Hindlimb muscle (tissue), 1 donor: ENCODE data around the gene TAS1R2. TPM values are rescaled to one million over a fixed set of nuclear protein-coding genes. Genes with fewer than 3 reads are reported as not detected.
A peak's percentile ranks its signal among the peaks of the same experiment; 100 is the strongest.
"Not testable (repeated sequence)": the region's sequence is repeated elsewhere in the genome, so short reads cannot be mapped to it uniquely, and the experiment has no call there.

Experiments used
- DNase-seq: peaks from one replicate; pipeline ENCODE4 v3.0.0-alpha.2; 2013
- polyA plus RNA-seq: library from polyadenylated mRNA; unstranded; fragments of 120-200 nt; gene quantifications from one replicate; pipeline ENCODE4 v1.2.1, GENCODE V29; 2013; ENCODE audit not compliant: insufficient read length

The TAS1R2 gene
- polyA plus RNA-seq, 1 donor: not detected

DNA sequence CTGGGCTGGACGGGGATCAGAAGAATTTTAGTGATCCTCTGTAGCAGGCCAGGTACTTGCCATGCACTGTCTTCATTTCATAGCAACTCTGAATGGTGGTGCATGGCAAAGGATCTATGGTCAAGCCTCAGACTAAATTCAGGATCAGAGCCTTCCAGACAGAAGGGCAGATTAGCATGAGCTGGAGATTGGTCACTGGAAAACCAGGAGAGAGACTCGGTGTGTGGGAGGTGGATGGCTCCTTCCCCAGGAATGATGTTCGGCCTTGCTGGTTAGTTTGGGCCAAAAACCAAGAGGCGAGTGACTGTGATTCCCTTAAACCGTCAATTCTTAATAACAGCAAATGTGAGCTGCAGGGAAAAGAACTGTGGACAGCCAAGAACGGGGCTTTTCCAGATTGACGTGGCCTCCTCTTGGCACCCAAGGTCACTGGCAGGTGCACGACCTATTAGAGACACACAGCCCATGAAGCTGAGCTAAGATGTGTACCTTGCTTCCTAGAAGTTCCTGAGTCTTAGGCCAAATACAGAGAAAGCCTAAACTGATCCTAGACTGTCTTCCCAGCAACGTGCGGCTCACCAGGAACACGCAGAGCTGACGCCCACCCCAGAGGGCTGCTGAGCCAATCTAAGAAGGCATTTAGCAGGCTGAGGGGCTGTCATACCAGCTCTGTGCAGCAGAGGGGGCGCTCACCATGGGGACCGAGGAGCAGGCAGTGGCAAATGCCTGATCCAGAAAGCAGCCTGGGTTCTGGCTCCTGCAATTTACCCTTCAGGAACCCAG, 24.4 kb upstream of the TAS1R2 start:
- peak; percentile 62 for DNase-seq

DNA sequence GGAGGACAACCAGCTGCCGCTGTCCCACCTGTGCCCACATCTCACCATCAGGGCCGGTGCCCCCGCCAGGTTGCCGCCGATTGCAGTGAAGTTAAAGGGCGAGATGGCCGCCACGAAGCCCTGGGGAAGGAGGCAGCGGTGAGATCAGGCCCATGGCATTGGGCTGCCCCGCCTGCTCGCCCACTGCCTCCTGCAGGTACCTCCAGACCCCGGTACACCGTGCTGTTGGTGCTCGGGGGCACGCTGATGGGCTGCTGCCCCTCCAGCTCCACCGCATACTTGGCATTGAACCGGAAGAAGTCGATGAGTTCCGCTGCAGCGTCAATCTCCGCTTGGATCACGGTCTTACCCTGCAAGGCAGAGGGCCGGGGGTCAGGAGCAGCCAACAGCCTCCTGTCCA, 23.6 kb upstream of the TAS1R2 start:
- no peak for DNase-seq

DNA sequence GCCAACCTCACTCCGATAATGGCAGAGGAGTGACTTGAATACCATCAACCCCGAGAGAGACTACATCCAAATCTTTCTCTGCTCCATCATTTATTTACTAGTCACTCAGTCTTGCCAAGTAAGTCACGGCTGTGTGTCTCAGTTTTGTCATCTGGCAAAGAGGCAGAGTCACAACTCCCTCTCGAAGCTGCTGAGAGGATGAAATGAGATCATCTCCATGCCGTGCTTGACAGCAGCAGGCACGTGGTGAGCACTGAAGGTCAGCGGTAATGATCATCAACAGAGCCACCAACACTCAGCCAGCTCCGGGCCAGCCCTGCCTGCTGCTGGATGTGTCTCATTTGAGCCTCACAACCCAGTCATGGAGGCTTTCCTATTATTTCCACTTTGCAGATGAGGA, 23.0 kb upstream of the TAS1R2 start:
- no peak for DNase-seq

DNA sequence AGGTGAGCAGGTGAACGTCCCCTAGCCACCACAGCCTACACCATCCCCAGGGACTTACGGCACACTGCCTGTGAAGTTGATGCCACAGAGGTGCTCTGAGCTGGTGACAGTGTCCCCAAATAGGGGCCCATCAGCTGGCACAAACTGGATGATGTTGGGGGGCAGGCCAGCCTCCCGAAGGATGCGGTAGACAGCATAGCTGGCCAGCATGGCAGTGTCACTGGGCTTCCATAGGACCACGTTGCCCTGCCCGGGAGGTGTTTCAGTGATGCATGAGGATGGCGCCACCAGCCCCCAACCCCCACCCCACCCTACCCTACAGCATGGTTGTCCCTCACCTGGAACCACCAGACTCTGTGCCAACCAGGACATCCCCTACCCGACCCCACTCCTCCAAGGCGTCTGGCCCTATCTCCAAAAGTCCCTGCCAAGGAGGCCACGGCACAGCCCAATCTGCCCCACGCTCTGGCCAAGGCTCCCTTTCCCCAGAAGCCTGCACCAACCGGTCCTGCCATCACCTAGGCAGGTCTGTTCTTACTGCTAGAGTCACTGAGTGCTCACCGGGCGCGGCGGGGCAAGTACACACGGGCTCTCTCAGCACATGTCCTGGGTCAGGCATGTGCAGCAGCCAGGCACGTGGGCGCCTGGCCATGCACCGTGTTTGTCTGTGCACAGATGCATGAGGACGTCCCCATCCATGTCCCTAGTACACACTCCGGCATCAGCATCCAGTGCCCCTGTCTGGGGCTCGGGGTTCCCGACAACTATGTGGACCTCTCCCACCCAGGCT, 22.4 kb upstream of the TAS1R2 start:
- no peak for DNase-seq

DNA sequence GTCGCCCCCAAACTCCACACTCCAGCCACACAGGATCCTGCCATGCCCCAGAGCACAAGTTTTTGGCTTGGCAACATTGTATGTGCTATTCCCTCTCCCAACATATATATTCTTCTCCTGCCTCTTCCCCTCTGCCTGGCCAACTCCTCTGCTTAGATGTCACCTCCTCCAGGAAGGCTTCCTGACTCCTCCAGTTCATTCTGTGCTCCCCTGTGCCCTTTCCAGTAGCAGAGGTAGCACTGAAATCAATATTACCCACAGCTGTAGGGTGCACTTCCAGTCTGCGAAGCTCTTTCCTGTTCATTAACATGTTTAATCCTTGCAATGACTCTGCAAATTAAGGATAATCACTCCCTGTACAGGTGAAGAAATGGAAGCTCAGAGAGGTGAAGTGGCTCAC, 21.7 kb upstream of the TAS1R2 start:
- no peak for DNase-seq

DNA sequence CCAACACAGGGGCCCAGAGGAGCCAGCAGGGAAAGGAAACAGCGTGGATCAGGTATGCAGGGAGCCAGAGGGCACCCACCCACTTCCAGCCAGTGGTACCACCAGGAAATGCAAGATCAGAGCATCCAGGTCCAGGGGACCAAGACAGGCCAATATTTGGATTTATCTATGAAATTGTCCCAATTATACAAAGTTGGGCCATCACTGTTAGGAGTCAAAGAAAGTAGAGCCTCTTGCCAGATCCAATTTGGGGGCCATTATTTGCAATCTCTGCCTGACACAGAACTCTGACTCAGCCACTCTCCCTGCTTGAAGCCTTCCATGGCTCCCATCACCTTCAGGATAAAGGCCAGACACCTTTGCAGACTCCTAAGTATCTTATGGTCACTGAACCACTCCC, 21.1 kb upstream of the TAS1R2 start:
- no peak for DNase-seq

DNA sequence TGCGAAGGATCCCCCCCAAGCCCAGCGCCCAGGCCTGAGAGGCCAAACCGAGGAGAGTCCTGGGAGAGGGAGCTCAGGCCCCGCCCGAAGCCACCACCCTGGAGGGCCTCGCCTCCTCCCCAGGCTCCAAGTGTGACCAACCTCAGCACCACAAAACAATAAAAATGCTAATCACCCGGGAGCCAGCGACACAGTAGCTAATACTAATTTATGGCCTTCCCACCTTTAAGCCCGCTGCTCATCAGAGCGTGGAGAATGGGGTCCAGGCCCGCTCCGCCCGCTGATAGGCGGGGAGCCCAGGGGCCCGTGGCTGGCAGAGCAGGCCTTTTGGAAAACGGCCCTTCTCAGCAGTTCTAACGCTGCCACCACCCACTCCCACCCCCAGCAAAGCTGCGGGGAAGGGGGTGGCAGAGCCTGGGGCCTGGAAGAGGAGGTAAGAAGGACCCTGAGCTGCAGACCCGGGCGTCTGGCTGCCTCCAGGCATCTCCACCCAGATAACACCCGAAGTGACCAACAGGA, 20.4 kb upstream of the TAS1R2 start:
- no peak for DNase-seq

DNA sequence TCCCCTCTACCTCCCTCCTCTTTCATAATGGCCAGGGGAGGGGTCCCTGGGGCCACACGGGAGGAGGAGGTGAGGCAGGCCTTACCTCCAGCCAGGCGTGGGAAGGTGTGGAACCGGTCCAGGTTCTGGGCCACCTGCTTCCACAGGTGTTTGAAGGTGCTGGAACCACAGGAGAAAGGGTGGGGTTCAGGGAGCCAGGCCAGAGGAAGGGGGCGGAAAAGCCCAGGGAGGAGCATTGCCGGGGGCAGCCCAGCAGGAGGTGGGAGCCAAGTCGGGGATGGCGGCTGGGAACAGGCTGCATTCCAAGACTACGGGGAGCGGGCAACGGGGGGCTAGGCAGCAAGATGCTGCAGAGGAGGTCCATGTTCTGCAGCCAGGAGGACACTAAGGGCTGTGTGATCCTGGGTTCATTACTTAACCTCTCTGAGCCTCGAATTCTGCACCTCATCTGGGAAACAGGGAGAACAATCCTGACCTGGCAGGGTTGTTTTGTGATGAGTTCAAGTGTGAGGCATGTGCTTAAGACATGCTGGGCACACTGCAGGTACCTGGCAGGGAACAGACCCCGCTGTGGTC, 19.8 kb upstream of the TAS1R2 start:
- no peak for DNase-seq

DNA sequence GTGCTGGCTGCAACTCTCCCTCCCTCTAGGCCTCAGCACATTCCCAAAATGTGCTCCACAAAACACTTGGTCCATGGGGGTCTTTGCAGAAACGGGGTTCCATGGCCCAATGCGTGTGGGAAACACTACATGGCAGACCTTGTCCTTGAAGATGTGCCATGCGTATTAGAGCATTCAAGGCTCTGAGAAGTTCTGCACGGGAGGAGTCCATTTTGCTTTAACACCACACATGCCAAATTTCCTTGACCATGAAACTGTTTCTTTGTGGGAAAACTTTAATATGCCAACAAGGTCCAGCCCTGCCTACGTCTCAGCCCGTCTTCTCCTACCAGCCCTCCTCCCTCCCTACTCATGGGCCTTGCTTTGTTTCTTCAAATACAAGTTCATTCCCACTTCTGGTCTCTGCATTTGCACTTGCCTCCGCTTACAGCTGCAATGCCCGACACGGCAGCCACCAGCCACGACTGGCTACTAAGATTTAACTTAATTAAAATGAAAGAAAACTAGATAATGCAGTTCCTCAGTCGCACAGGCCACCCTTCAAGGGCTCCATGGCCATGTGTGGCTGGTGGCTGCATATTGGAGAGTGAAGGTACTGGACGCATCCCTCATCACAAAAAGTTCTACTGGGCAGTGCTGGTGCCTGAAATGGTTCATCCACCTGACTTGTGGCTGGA, 19.2 kb upstream of the TAS1R2 start:
- DNase-seq: no peak

DNA sequence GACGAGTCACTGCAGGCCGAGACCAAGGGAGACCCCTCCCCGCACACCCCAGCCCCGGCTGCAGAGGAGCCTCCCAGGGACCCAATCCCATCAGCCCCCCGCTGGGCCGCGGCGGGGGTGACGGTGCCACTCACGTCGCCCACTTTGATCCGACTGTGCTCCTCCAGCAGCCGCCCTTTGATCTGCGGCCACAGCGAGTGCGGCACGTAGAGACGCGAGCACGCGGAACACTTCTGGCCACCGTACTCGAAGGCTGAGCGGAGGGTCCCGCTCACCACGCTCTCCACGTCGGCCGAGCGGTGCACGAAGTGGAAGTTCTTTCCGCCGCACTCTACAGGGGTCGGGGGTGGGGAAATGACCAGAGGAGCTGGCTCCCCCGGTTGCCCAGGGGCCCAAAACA, 17.8 kb upstream of the TAS1R2 start:
- DNase-seq: no peak

DNA sequence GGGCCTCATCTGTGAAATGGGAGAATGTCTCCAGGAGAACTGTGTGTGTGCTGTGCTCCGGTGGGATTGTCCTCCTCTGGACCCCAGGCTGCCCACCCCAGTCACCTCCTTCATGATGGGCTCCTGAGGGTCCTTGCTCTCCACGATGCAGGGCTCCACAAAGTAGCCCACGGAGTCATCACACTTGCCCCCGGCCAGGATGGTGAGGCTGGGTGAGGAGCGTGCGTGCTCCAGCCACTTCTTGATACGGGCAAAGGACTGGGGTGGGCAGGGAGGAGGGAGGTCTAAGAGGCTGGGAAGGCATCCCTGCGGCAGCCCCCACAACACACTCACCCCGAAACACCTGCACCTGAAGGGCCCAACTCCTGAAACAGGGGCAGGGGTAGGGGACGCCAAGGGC, 16.8 kb upstream of the TAS1R2 start:
- no peak for DNase-seq

DNA sequence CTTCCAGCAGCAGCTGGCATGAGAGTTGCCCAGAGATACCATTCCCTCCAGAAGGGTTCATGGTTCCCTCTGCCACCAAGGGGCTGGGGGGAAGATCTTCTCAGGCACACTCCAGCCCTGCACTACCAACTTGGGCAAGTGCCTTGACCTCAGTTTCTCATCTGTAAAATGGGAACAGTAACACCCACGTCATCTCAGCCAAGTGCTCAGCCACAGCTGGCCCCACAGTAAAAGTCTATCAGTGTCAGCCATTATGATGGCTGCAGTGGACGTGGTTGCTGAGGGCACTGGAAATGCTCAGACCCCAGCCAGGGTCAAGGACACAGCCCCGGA, 16.3 kb upstream of the TAS1R2 start:
- no peak for DNase-seq

DNA sequence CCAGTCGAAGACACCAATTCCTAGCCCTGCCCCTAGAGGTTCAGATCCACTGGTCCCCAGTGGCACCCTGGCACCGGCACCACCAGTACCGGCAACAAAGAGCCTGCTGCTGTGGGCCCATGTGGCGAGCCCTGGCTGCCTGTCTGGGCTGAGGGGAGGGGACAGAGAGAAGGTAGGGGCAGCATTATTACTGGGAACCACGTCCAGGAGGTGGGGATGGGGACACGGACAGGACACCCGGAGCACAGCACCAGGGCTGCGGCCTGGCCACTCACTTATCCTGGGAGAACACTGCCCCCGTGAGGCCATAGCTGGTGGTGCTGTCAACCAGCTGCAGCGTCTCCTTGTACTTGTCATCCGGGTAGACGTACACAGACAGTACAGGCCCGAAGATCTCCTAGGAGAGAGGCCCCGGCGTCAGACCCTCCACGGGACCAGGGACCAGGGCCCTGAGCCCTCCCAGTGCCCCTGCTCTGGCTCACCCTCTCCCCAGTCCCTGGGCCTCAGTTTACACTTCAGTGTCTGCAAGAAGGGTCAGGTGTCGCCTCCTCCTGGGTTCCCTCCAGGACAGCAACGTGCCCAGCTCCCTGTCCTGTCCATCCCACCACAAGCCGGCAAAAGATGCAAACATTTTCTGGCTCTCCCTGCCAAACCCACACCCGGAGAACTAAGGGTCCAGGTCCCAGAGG, 15.8 kb upstream of the TAS1R2 start:
- DNase-seq: peak; percentile 84

DNA sequence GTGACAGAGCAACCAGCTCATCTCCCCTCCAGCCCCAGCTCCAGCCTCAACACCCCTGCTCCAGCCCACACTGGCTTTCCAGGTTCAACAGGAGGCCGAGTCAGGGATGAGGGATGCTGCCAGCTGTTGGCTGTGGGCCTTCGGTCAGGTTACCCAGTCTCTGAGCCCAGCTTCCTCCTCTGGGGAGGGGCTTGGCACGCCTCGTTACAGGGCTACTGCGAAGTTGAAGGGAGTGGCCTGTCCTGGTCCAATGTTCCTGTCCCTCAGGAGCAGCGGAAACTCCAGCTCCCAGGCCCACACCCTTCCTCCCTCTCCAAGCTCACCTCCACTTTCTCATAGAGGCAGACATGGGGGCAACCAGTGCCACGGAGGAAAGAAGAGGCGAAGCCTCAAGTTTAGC, 15.1 kb upstream of the TAS1R2 start:
- peak; percentile 42 for DNase-seq

DNA sequence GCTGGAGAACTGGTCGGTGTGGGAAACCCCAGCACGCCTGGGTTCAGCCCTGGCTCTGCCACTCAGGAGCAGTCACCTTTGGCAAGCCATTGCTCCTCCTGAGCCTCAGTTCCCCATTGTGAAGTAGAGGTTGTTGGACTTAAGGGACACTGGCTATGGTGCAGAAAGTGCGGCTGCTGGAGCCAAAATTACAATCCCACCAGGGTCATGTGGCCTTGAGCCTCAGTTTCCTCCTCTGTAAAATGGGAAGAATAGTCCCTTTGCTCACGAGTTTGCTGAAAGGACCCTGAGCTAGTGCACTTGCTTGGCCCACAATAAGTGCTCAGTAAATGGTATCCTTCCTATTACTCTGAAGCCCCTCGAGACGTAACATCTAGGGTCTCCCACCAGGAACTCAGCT, 14.6 kb upstream of the TAS1R2 start:
- no peak for DNase-seq

DNA sequence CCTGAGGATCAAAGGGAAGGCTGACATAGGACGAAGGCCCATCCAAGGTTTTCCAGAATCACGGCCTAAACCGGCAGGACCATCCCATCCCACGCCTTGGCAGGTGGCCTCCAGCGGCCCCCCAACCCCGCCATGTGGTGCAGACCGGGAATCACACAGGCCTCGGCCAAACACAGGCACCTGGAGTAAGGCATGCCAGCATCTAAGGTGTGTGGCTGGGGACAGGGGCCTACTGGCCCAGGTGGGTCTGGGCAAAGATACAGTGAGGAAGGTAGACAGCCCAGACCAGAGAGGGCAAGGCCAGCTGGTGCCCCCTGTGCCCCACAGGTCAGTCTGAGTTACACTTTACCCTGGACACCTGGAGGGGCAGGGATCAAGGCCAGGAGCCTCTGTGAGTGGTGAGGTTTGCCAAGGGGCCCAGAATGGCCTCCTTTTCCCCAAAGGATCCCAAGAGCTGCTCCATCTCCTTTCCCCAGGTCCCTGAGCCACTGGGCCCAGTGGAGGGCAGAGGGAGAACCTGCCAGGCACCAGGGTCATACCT, 12.7 kb upstream of the TAS1R2 start:
- DNase-seq: no peak

DNA sequence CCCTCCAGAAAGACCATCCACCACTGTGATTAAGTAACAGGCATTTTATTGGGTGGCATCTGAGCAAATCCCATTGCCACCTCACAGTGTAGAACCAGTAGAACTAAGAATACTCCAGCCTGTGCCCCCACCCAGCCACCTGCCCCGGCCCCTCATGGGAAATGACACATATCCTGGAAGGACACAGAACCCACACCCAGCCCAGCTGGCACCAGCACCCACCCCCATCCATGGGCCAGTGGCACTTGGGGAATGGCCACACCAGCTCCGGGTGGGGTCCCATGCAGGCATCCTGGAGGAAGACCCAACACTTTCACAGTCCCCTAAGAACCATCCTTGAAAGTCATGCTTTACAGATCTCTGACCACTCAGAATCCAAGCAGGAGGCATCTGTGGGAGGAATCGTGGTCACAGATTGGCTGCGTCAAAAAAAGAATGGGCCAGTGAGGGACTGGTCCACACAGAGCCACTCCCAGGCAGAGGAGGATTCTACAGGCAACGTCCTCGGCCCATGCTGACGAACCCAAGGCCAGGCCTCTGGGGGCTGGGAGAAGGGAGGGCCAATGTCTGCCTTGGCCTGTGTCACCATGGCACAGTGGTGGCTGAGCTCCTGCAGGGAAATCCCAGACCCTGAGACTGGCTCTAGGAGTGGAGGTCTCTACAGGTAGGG, 12.1 kb upstream of the TAS1R2 start:
- no peak for DNase-seq

DNA sequence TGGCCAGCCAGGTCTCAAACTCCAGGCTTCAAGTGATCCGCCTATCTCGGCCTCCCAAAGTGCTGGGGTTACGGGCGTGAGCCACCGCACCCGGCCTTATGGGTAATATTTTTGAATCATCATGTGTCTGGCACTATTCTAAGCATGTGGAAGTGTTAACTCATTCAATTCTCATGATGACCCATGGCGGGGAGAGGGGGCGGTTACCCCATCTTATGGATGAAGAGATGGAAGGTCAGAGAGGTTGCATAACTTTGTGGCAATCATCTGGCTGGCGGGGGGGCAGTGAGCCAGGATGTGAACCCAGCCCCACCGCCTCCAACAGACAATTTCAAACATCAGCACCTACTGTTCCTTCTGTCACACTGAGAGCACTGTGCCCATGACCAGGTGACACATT, 11.5 kb upstream of the TAS1R2 start:
- DNase-seq: no peak

DNA sequence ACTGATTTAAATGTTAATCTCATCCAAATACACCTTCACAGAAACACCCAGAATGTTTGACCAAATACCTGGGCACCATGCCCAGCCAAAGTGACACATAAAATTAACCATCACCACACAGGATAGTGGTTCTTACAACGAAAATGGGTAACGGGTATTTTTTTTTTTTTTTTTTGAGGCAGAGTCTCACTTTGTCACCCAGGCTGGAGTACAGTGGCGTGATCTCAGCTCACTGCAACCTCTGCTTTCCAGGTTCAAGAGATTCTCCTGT, 11.1 kb upstream of the TAS1R2 start:
- DNase-seq: not testable (repeated sequence)

DNA sequence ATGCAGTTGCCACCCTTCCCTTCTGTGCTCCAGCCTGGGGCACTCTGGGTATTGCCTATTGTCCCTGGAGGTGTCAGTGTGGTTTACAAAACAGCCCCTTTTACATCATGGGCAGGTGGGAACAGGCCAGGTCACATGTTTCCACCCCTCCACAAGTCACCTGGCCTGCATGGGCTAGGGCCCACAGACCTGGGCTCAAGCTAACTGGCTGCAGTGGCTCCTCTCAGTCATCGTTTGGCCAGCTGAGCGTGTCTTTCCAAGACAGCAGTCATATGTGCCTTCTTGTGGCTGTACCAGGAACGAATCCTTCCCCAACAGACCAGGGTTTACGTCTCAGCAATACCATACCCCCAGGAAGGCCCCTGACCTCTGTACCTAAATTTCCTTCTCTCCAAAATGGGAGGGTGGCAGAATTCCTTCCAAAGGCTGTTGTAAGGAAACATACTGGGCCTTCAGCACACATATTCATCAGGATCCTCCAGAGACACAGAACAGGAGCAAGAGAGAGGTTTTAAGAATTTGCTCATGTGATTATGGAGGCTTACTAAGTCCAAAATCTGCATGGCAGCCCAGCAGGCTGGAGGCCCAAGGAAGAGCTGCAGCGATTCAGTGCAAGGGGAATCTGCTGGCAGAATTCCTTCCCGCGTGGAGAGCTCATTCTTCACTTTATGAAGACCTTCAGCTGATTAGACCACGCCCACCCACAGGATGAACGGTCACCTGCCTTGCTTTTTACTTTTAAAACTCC, 10.6 kb upstream of the TAS1R2 start:
- DNase-seq: no peak

DNA sequence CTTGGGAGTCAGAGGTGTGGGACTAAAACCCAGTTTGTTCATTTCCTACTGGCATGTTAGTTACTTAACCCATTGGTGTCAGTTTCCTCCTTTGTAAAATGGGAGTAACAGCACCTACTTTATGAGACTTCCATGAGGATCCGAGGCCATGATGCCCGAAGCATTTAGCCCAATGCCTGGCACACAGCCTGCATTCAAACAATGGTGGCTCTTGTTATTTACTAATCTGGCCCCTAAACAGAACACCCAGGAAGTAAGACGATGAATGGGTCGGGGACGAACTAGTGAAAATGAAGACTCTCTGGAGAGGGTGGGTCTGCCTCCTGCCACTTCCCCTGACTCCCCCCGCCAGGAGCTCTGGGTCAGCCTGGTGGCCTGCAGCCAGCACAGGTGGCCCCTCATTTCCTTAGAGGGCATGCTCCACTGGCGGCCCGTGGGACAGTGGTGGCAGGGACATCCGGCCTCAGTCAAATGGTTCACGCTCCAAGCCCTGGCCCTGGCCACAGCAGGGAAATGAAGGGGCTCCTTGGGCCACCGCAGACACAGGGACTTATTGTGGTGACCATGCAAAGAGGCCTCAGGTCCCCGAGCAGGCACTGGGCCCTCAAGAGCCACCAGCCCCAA, 9.5 kb upstream of the TAS1R2 start:
- DNase-seq: no peak
